Measurements from ENCODE around the gene SLC27A3. TPM values are rescaled to one million over a fixed set of nuclear protein-coding genes. Genes with fewer than 3 reads are reported as not detected.

Gene SLC27A3
- total and polyA plus RNA-seq, 2 of the 8 experiments (the other 6 are each of a cell fraction or from before 2014, with no cell fraction given): 39.1 to 40.1 TPM

DNA sequence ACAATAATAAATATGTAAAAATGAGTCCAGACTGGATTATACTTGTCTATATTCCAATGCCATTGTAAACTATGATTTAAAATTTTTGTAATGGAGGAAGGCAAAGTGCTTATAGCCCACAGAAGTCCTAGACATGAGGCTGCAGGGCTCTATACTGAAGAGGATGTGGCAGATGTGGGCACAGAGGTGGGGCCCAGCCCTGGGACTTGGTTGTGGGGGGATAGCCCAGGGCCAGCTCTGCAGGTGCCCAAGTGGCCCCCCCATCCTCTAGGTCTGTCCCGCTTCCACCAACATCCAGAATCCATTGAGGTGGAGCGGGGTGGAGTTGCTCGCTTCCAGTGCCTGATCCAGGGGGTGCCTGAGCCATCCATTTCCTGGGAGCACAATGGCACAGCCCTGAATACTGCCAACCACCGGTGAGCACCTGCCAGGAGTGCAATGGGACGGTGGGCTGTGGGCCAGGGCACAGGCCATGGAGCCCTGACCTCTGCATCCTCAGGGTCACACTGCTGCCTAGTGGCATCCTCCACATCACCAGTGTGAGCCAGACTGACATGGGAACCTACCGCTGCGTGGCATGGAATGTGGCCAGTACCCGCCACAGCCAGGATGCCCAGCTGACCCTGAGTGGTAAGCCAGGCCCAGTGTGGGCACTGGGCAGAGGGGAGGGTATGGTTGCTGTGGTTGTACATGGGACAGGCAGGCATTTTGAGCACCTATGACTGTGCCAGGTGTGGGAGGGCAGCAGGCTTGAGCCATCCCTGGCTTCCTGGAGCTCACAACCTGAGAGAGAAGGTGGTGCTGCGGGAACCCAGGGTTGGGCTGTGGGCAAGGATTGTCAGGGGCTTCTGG lies 21.0 kb downstream of the SLC27A3 start:
- POLR2A ChIA-PET (ENCODE audit: partially characterized antibody): interaction anchor here (0.7 to 15.1 kb wide), 6 partner anchors 10 to 197 kb away, joined by 3 to 153 read pairs (median 3); partner anchors contain the start of genes CREB3L4, DENND4B, RPS27 and SLC27A3
- Histone ChIP-seq H3K27me3 (replicated peaks in 1 of 4; ENCODE audit: control insufficient read depth in 3 of 4, extremely low read depth in 1 of 4, insufficient read depth in 3 of 4, low read length in 3 of 4) (no peaks in the 10 kb centered on the region), H3K79me1 (ENCODE audit: low read depth, low read length) (no peaks in the 10 kb centered on the region), H2BK5ac (ENCODE audit: low read depth, low read length) (no peak overlapping the region), H2BK15ac (ENCODE audit: low read length) (no peak overlapping the region), H3K27ac (ENCODE audit: low read depth, low read length) (no peak overlapping the region), H2BK12ac (ENCODE audit: low read depth, low read length) (0 out of 2 replicates have a peak overlapping the region, but pooled peaks have one; percentile 85), H3K23me2 (ENCODE audit: low read depth, low read length) (no peaks in the 10 kb centered on the region; the same call in 1 of the 2 replicates), H3K36me3 (ENCODE audit: control insufficient read depth in 2 of 4, insufficient read depth in 4 of 4, low read length in 3 of 4) (no peaks in the 10 kb centered on the region; a peak in 1 of 8 replicates), H2AK5ac (ENCODE audit: low read depth, low read length) (peak overlapping the region; percentile 4; the same call in 1 of the 2 replicates), H3K14ac (ENCODE audit: insufficient read length) (no peak overlapping the region), H3K4me1 (replicated peaks in 1 of 4; ENCODE audit: control insufficient read depth in 3 of 4, insufficient read depth in 4 of 4, low read length in 3 of 4) (peaks cover 6 to 32% (median 22%) of the 10 kb centered on the region in 4 experiments), H4K8ac (ENCODE audit: extremely low read depth, insufficient read depth, low read length) (no peak overlapping the region; the same call in 1 of the 2 replicates), H2AFZ (ENCODE audit: low read length) (no peak overlapping the region), H3K4ac (replicated peaks; ENCODE audit: insufficient read length, low read depth, low read length) (no peak overlapping the region), H4K91ac (replicated peaks; ENCODE audit: insufficient read length, low read length) (no peak overlapping the region), H3K9ac (replicated peaks in 1 of 4; ENCODE audit: extremely low read depth in 1 of 4, low read depth in 3 of 4, low read length in 3 of 4) (no peak overlapping the region), H3K9me3 (ENCODE audit: insufficient read depth in 2 of 2, low read depth in 1 of 2, low read length in 1 of 2) (no peaks in the 10 kb centered on the region), H3K18ac (ENCODE audit: extremely low read depth, low read length) (no peak overlapping the region), H3K23ac (ENCODE audit: insufficient read length) (no peak overlapping the region), H2BK20ac (ENCODE audit: low read length) (peak overlapping the region; percentile 89; the same call in 1 of the 2 replicates), H3K4me2 (ENCODE audit: insufficient read depth in 1 of 2, low read depth in 2 of 2, low read length in 2 of 2) (no peak overlapping the region), H4K5ac (ENCODE audit: insufficient read length, low read depth, low read length) (no peak overlapping the region), H2BK120ac (replicated peaks; ENCODE audit: low read depth, low read length) (no peak overlapping the region), H3K4me3 (ENCODE audit: extremely low read depth in 1 of 4, insufficient read depth in 2 of 4, low read depth in 3 of 4, low read length in 4 of 4) (no peak overlapping the region), H3K79me2 (ENCODE audit: control insufficient read depth in 1 of 2, insufficient read depth in 2 of 2, low read length in 2 of 2) (no peaks in the 10 kb centered on the region), H3K56ac (replicated peaks; ENCODE audit: insufficient read length, low read depth, low read length) (no peak overlapping the region), H4K20me1 (replicated peaks in 1 of 2; ENCODE audit: control insufficient read depth in 1 of 2, insufficient read depth in 2 of 2, low read length in 2 of 2) (peaks cover 0 to 4% of the 10 kb centered on the region in 2 experiments)
- FAIRE-seq: no peak
- no peak for DNase-seq (ENCODE audit: low read depth in 1 of 2, low spot score in 2 of 2)
- WGBS, 2 experiments (ENCODE audit: extremely low coverage in 1 of 2, insufficient coverage in 1 of 2, insufficient read length in 1 of 2, insufficient replicate concordance in 2 of 2, low coverage in 1 of 2, low lambda C conversion rate in 2 of 2, missing lambda C conversion rate in 1 of 2): 83% methylated on average over 9 of the region's 9 CpGs; no CpG with 5 or more reads in 1 of the 2 experiments
- CTCF ChIA-PET (ENCODE audit: partially characterized antibody): interaction anchor here (0.6 to 2.9 kb wide), 29 partner anchors 11 to 280 kb away, joined by 3 to 19 read pairs (median 5); partner anchors contain the start of genes CREB3L4, DENND4B, JTB and RAB13
- no peak for TF ChIP-seq TAF1 (IDR thresholded peaks at IDR 0.05; ENCODE audit: low read depth, low read length)
- no peak for TF ChIP-seq EGR1 (IDR thresholded peaks at IDR 0.05; ENCODE audit: borderline replicate concordance, low read depth, low read length)
- TF ChIP-seq SP1 (IDR thresholded peaks at IDR 0.05; ENCODE audit: low read depth, low read length): no peak
- TF ChIP-seq KDM4A (IDR thresholded peaks at IDR 0.05; ENCODE audit: low read depth, low read length, severe bottlenecking): no peak
- TF ChIP-seq POLR2AphosphoS5 (IDR thresholded peaks at IDR 0.05; ENCODE audit: low read depth, low read length): no peak
- no peak for TF ChIP-seq SIN3A (conservative IDR thresholded peaks at IDR 0.05 in 1 of 2, IDR thresholded peaks at IDR 0.05 in 1 of 2; ENCODE audit: low read depth in 1 of 2, low read length in 2 of 2)
- TF ChIP-seq RAD21 (IDR thresholded peaks at IDR 0.05 in 1 of 2, conservative IDR thresholded peaks at IDR 0.05 in 1 of 2; ENCODE audit: low read depth in 2 of 2, low read length in 2 of 2): no peak
- TF ChIP-seq BACH1 (IDR thresholded peaks at IDR 0.05; ENCODE audit: low read length): no peak
- no peak for TF ChIP-seq CHD2 (IDR thresholded peaks at IDR 0.05; ENCODE audit: low read length)
- TF ChIP-seq ZNF274 (IDR thresholded peaks at IDR 0.05; ENCODE audit: borderline replicate concordance, extremely low read depth, low read length): no peak
- no peak for TF ChIP-seq POLR2A (IDR thresholded peaks at IDR 0.05; ENCODE audit: control extremely low read depth in 1 of 2, low read depth in 2 of 2, low read length in 2 of 2)

Measured in H1 (cell line).